Loucy (cell line): Measurements from ENCODE around the gene TM7SF3.

Experiments
- EZH2phosphoT487 ChIP-seq: fragments of 200-600 bp; IDR thresholded peaks from 2 replicates; pipeline ENCODE4 v1.6.1; 2018; ENCODE audit warnings: antibody characterized with exemption, mild to moderate bottlenecking, moderate library complexity, borderline replicate concordance
- TF ChIP-seq, protein P1 (sequence below): fragments of 200-600 bp; sonication (generic); conservative IDR thresholded peaks from 2 replicates; pipeline ENCODE4 v1.5.1; 2014; ENCODE audit warnings: mild to moderate bottlenecking, antibody characterized with exemption, low read length

DNA sequence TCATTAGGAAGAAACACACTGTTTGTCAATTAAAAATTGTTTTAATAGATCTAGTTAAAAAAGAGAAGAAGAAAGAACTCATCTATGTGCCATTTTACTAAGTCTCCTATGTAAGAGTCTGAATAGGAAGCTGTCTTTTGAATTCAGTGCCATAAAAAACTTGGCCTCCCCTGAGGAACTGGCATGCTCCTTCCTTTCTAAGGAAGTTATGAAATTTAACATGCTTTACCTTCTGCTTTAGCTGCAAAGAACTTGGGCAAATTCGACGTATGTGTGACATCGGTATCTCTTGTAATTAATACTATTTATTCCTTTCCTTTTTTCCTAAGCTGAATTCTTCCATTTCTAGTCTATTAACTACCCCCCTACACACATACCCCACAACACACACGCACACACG, 12.5 kb downstream of the TM7SF3 start:
- TF ChIP-seq, protein P1, sequence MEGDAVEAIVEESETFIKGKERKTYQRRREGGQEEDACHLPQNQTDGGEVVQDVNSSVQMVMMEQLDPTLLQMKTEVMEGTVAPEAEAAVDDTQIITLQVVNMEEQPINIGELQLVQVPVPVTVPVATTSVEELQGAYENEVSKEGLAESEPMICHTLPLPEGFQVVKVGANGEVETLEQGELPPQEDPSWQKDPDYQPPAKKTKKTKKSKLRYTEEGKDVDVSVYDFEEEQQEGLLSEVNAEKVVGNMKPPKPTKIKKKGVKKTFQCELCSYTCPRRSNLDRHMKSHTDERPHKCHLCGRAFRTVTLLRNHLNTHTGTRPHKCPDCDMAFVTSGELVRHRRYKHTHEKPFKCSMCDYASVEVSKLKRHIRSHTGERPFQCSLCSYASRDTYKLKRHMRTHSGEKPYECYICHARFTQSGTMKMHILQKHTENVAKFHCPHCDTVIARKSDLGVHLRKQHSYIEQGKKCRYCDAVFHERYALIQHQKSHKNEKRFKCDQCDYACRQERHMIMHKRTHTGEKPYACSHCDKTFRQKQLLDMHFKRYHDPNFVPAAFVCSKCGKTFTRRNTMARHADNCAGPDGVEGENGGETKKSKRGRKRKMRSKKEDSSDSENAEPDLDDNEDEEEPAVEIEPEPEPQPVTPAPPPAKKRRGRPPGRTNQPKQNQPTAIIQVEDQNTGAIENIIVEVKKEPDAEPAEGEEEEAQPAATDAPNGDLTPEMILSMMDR = no peak
- TF ChIP-seq EZH2phosphoT487 = no peak
